ENCODE results near the gene PRXL2C. TPM values are rescaled to one million over a fixed set of nuclear protein-coding genes. Genes with fewer than 3 reads are reported as not detected.

PRXL2C gene
- total and polyA plus RNA-seq, 2 of the 13 experiments (the other 11 are each of a cell fraction or from before 2014, with no cell fraction given) = 11.0 to 13.2 TPM

DNA sequence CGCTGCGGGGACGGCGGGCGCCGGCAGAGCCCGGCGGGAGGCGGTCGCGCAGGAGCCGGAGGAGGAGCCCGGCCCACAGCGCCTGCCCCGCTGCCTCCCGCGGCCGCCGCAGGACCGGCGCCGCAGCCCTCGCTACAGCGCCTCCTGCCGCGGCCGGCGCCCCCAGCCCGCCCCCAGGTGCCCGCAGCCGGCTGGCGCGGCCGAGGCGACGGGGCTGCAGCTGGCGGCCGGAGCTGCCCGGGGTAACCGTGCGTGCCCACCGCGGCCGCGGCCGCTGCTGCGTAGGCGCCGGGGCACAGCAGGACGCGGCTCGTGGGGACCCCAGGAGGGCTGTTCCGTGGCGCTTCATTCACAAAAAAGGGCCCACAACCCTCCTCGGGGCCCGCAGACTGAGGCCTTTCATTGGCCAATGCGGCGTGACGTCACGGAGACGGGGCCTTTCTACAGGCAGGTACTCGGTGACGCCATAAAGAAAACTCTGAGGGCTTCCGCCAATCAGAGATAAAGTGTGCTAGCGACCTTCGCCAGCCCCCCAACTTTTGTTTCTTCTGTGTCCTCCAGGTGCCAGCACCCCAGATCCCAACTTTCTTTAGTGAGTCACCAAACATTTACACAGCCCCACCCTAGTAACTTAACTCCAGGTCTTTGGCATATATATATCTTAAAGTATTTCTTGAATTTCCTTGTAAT is 35.5 kb downstream of the PRXL2C start, which contains the start of gene CDC14B (continued):
- TF ChIP-seq FOXJ3 (CRISPR knock-in tag; IDR thresholded peaks at IDR 0.05; ENCODE audit: borderline replicate concordance) (no peak), CCDC6 (CRISPR knock-in tag; IDR thresholded peaks at IDR 0.05) (peak; percentile 45; the same call in 1 of the 2 replicates), POLR2G (IDR thresholded peaks at IDR 0.05; ENCODE audit: low read depth, low read length) (peak; percentile 62), ZNF383 (CRISPR knock-in tag; IDR thresholded peaks at IDR 0.05; ENCODE audit: borderline replicate concordance) (no peak), ATF7 (IDR thresholded peaks at IDR 0.05) (peak; percentile 74), ATF7 (CRISPR knock-in tag; IDR thresholded peaks at IDR 0.05) (no peak), MAFK (conservative IDR thresholded peaks at IDR 0.05 in 1 of 2, IDR thresholded peaks at IDR 0.05 in 1 of 2; ENCODE audit: low read length in 2 of 2) (no peak), HNRNPH1 (optimal IDR thresholded peaks at IDR 0.05; ENCODE audit: low read depth, low read length) (no peak), MTA3 (CRISPR knock-in tag; IDR thresholded peaks at IDR 0.05) (no peak), YEATS4 (CRISPR knock-in tag; IDR thresholded peaks at IDR 0.05; ENCODE audit: borderline replicate concordance) (peak; percentile 45; the same call in 1 of the 2 replicates), ZNF563 (CRISPR knock-in tag; IDR thresholded peaks at IDR 0.05) (0 out of 2 replicates have a peak, but pooled peaks have one; percentile 63), TCF12 (IDR thresholded peaks at IDR 0.05) (no peak), TCF12 (CRISPR knock-in tag; IDR thresholded peaks at IDR 0.05) (no peak), ZNF782 (CRISPR knock-in tag; IDR thresholded peaks at IDR 0.05; ENCODE audit: borderline replicate concordance) (no peak), ZNF253 (CRISPR knock-in tag; IDR thresholded peaks at IDR 0.05; ENCODE audit: borderline replicate concordance) (no peak), ZNF20 (CRISPR knock-in tag; IDR thresholded peaks at IDR 0.05) (no peak), MXI1 (IDR thresholded peaks at IDR 0.05; ENCODE audit: borderline replicate concordance, low read depth, low read length) (peak; percentile 17; the same call in 1 of the 3 replicates), CREM (IDR thresholded peaks at IDR 0.05) (peak; percentile 91), CREM (CRISPR knock-in tag; IDR thresholded peaks at IDR 0.05) (peak; percentile 58; the same call in 1 of the 2 replicates), ZFX (CRISPR knock-in tag; IDR thresholded peaks at IDR 0.05; ENCODE audit: low read depth) (no peak; the same call in 1 of the 2 replicates)
- TF ChIP-seq, protein P1, sequence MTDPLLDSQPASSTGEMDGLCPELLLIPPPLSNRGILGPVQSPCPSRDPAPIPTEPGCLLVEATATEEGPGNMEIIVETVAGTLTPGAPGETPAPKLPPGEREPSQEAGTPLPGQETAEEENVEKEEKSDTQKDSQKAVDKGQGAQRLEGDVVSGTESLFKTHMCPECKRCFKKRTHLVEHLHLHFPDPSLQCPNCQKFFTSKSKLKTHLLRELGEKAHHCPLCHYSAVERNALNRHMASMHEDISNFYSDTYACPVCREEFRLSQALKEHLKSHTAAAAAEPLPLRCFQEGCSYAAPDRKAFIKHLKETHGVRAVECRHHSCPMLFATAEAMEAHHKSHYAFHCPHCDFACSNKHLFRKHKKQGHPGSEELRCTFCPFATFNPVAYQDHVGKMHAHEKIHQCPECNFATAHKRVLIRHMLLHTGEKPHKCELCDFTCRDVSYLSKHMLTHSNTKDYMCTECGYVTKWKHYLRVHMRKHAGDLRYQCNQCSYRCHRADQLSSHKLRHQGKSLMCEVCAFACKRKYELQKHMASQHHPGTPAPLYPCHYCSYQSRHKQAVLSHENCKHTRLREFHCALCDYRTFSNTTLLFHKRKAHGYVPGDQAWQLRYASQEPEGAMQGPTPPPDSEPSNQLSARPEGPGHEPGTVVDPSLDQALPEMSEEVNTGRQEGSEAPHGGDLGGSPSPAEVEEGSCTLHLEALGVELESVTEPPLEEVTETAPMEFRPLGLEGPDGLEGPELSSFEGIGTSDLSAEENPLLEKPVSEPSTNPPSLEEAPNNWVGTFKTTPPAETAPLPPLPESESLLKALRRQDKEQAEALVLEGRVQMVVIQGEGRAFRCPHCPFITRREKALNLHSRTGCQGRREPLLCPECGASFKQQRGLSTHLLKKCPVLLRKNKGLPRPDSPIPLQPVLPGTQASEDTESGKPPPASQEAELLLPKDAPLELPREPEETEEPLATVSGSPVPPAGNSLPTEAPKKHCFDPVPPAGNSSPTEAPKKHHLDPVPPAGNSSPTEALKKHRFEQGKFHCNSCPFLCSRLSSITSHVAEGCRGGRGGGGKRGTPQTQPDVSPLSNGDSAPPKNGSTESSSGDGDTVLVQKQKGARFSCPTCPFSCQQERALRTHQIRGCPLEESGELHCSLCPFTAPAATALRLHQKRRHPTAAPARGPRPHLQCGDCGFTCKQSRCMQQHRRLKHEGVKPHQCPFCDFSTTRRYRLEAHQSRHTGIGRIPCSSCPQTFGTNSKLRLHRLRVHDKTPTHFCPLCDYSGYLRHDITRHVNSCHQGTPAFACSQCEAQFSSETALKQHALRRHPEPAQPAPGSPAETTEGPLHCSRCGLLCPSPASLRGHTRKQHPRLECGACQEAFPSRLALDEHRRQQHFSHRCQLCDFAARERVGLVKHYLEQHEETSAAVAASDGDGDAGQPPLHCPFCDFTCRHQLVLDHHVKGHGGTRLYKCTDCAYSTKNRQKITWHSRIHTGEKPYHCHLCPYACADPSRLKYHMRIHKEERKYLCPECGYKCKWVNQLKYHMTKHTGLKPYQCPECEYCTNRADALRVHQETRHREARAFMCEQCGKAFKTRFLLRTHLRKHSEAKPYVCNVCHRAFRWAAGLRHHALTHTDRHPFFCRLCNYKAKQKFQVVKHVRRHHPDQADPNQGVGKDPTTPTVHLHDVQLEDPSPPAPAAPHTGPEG (CRISPR knock-in tag; IDR thresholded peaks at IDR 0.05) = peak; percentile 50; the same call in 1 of the 2 replicates
